NCI-H1105 treated with DMSO at 0.1 percent for 48 hours (cell line): ENCODE data around the gene FBXO48.
"Not testable (repeated sequence)": the region's sequence is repeated elsewhere in the genome, so short reads cannot be mapped to it uniquely, and the experiment has no call there.

Experiments used
- DNase-seq: peaks from one replicate; lab custom pipeline; 2025; lab: John Stamatoyannopoulos, UW

Gene FBXO48

GRCh38 chr2:68471385-68471784, 4.3 kb upstream of the FBXO48 start:
- no peak for DNase-seq

DNA sequence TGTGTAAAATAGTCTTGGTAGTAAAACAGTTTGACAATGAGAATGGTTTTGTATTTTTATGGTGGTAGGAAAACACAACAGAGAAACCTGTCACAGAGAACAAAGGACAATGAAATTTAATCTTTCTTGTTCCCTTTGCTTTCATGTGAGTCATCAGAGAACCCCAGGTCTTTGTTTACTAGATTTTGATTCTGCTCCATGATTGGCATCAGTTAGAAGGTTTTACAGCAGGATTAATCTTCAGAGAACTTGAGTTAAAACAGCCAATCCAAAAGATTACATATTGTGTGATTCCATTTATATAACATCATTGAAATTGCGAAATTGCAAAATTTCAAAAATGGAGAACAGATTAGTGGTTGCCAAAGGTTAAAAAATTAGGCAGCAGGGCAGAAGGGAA, 2.8 kb upstream of the FBXO48 start:
- DNase-seq, result no peak

DNA sequence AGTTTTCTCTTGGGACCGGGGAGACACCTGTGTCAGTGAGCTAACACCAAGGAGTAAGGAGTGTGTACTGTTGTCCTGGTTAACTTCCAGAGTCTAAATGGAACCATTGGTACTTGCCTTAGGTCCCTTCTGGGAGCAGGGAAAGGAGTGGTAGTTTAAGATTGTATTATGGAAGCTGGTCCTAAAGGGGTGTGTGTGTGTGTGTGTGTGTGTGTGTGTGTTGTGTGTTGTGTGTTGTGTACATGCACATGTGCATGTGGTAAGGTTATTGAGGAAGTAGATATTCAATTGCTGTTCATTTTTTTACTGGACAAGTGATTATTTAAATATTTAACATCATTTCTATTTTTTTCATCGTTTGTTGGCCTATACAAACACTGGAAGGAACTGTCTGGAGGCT, 1.7 kb upstream of the FBXO48 start:
- no peak for DNase-seq

DNA sequence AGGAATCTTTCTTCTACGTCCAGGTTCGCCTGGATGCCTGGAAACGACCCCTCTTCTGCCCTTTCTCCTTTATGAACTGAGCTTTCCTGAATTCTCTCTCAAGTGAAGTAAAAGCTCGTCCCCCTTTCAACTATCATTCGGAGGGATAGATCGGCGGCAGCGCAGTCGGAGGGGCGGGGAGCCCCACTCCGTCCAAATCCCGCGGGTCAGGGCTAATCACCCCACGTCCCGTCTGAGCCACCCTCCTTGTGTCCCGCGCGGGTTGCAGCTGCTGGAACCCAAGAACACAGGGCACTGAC, 367 bp downstream of the FBXO48 start:
- no peak for DNase-seq

- DNase-seq, result no peak
These were observed 725 bp downstream of the FBXO48 start for GRCh38 chr2:68466361-68466777.

DNA sequence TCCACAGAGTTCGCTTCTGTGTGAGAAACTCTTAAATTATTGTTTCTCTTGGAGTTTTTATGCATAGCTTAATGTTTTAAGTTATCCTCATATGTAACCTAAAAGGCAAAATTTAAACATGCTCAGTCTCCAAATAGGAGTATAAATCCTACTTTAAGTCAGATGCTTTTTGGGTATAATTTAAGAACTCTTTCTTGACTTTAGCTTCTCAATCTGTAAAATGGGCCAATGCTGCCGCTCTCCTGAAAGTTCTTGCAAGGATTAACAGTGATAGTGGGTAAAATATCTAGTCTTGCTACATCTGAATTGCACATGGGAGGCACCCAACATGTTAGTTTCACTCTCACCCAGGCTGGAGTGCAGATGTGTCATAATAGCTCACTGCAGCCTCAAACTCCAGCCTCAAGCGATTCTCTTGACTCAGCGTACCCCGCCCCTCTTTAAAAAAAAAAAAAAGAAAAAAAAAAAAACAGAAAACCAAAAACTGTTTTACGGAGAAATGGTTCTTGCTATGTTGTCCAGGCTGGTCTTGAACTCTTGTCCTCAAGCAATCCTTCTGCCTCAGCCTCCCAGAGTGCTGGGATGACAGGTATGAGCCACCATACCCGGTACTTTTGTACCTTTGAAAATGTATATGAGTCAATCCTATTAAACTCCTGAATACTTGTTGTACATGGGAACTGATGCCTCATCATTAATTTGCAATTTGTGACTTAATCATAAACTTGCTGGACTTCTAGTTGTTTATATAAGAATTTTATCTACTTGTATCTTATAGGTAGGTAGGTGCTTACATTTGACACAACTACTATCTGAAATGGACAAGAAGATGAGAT, 1.8 kb downstream of the FBXO48 start:
- no peak for DNase-seq

GRCh38 chr2:68464651-68465050, 2.4 kb downstream of the FBXO48 start:
- DNase-seq, result no peak

- peak; percentile 39 for DNase-seq
These were observed 3.7 kb downstream of the FBXO48 start for GRCh38 chr2:68463287-68463877.

GRCh38 chr2:68458981-68459380, 8.1 kb downstream of the FBXO48 start:
- DNase-seq, result no peak

DNA sequence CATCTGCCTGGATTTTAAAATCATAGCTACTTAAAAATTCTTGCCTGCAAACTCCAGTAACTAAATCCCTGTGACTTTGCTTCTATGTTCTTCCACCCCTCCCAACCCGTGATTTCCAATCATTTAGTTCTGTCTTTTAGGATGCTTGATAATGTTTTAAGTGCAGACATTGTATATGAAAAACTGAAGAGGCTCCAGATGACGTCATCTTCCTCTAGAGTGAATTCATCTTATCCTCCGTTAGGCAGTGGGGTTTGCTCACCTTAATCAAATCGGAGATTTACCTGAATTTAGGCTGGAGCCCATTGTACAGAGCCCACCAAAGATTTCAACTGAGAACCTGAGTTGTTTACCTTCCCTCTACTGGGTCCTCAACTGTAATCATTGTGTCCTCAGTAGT, 10.9 kb downstream of the FBXO48 start:
- DNase-seq, result no peak

DNA sequence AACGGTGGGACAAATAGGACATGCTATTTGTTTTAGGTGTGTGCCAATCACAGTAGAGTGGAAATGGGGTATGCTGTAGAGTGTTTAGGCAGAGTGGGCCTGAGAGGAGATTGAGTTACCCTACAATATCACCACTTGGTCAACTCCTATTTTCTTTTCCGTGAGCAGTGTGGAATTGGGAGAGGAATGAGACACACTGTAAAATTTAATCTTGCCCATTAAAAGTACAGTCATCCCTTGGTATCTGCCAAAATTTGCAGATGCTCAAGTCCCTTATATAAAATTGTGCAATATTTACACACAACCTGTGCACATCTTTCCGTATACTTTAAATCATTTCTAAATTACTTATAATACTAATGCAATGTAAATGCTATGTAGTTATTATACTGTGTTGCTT, 12.4 kb downstream of the FBXO48 start:
- no peak for DNase-seq

DNA sequence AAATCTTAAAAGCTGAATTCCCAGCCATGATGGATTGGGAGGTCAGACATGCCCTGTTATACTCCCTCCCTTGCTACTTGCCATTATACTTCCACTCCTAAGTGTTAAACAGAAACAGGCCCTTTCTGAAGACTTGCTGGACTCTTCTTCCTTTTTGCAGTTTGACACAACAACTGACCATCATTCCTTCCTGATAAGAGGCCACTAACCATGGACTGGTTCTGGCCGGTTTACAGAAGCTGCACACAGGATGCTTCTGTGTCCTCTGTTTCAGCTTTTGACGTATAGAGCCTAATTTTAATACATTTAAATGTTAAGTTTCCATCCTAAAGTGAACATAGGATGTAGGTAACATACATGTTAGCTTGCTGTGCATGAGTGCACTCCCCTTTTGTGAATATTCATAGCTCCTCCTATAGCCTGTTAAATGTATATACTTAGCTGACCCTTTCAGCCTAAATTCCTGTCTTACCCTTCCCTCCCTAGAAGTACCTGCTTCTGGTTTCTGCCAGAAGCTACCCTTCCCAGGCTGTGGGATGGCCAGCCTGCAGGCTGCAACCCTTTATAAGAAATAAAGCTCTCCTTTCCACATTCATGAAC, 13.2 kb downstream of the FBXO48 start:
- DNase-seq, result no peak

DNA sequence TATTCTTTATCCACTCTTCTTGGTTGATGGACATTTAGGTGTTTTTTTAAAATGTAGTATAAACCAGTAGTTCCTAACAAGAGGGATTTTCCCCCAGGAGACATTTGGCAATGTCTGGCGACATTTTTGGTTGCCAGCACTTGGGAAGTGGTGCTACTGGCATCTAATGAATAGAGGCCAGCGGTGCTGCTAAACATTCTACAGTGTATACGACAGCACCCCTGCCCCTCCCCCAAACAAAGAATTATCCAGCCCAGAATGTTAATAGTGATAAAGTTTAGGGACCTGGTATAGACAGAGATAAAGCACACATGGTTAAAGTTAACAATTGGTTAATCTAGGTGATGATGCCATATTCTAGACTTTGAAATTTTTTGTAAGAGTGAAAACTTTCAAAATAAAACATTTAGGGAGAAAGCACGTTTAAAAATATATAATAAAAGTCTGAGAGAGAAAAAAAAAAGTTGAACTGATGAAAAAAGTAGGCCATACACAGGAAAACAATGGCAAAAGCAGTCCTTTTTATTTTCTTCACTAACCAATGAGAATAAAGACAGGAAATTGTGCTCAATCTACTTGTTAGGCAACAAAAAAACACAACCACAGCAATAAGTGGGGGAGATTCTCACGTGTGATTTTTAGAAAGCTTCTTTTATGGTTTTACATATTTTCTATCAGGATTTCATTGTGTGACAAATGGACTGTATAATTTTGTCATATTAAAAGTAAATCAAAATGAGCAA, 14.8 kb downstream of the FBXO48 start:
- DNase-seq, result no peak

DNA sequence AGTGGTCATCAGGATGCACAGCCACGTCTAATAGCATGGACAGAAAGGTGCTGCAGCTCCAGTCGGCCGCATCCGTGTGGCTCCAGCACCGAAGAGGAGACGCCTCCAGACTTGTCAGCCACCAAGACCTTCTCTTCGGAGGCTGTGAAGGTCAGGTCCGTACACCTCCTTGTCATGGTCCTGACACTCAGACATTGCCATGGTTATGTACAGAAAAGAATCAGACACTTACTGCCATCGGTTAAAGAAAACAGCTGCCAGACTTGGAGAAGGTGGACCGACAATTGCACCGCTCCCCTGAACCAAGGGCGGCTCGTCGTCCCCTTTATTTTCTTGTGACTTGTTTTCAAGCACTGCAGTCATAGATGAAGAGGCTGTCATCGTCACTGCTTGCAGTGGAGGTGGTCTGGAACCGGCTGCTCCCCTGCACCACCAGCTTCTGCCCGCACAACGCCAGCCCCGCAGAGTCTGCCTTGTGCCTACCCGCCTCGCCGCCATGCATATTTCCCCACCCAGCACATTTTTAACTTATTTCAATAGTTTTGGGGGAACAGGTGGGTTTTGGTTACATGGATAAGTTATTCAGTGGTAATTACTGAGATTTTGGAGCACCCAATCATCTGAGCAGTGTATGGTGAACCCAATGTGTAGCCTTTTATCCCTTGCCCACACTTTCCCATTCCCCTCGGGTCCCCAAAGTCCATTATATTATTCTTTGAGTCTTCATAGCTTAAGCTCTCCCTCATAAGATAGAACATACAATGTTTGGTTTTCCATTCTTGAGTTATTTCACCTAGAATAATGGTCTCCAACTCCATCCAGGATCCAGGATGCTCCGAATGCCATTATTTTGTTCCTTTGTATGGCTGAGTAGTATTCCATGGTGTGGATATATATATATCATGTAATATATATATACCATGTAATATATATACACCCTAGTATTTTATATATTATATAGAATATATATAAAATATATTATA, 18.1 kb downstream of the FBXO48 start:
- no peak for DNase-seq

DNA sequence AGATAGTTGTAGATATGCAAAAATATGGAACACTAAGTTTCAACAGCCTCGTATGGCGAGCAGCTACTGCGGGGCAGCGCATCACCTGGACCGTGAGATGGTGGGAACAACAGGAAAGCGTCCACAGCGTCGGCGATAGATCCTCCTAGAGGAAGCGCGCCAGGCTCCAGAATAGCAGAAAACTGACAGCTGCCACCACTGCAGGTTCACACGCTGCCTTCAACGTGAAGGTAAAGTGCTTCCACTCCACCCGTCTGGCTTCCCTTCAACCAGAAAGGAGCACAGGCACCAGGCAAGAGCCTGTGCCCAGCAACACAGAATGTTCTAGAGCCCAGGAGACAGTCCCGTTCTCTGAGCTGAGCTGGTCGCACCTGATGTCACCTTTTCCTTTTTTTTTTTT, 20.0 kb downstream of the FBXO48 start:
- no peak for DNase-seq

- DNase-seq, result not testable (repeated sequence)
These were observed 20.7 kb downstream of the FBXO48 start for GRCh38 chr2:68446425-68446824.

- no peak for DNase-seq
These were observed 25.1 kb downstream of the FBXO48 start for GRCh38 chr2:68441994-68442322.

GRCh38 chr2:68441179-68441993, 25.7 kb downstream of the FBXO48 start:
- peak; percentile 82 for DNase-seq

GRCh38 chr2:68438455-68439303, 28.4 kb downstream of the FBXO48 start:
- DNase-seq, result no peak

- no peak for DNase-seq
These were observed 30.8 kb downstream of the FBXO48 start for GRCh38 chr2:68436270-68436669.
